ENCODE results near the gene CAMTA1.
A peak's percentile ranks its signal among the peaks of the same experiment; 100 is the strongest.

Gene CAMTA1

DNA sequence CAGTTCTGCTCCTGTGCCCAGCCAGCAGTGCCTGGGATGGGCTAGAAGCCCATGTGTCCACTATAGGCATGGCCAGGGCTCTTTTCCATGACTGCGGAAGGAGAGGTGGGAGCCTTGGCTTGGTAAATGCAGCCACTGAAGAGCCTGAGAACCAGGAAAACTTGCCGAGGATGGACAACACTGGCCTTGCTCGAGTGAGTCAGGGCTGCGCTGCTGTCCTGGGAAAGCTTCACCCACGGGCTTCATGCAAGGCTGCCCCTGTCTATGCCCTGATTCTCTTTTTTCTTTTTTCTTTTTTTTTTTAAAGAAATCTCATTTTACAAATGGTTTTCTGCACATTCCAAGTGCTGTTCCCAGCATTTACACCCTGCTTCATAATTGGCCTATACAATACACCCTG lies 156.5 kb downstream of the CAMTA1 start:
- DNase-seq: no peak

DNA sequence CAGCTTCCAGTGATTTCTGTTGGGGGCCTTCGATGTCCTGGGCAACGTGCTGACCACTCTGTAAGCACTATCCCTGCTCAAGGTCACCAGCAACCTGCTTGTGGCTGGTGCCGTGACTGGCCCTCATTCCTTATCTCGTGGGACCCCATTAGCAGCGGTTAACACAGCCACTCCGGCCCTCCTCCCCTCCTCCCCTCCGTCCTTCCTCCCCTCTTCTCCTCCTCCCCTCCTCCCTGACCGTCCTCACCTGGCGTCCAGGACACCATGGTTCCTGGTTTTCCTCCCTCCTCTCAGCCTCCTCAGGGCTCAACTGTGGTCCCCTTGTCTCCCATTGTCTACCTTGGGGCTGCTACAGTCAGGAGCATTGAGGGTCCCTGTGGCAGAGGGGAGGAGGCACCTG lies 157.7 kb downstream of the CAMTA1 start:
- no peak for DNase-seq

DNA sequence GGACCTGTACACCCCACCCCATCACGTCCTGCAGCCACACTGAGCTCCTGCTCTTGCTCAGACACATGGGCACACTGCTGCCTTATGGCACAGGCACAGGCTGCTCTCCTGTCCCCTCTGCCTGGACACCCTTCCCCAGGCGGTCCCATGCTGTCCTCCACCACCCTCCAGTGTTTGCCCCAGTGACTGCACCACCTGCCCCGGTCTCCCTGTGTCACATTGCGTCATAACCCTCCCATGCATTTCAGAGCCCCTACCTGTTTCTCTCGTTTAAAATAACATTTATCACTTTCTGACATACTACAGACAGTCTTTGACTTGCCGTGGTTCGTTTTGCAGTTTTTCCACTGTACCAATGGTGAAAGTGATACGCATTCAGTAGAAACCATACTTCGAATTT lies 159.2 kb downstream of the CAMTA1 start:
- DNase-seq: no peak

DNA sequence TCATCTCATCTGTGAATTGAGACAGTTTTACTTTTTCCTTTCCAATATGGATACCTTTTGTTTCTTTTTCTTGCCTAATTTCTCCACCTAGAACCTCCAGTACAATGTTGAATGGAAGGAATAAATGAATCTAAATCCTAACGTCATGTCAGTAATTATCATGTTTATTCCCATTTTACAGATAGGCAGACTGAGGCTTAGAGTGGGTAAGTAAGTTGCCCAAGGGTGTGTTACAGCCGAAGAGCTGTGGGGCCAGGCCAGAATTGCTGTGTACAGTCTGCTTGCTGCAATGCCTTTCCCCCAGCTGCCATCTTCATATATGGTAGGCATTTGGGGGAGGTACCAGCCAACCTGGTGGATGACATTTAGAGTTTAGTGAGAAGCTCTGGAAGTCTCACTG lies 162.7 kb downstream of the CAMTA1 start:
- DNase-seq: no peak

DNA sequence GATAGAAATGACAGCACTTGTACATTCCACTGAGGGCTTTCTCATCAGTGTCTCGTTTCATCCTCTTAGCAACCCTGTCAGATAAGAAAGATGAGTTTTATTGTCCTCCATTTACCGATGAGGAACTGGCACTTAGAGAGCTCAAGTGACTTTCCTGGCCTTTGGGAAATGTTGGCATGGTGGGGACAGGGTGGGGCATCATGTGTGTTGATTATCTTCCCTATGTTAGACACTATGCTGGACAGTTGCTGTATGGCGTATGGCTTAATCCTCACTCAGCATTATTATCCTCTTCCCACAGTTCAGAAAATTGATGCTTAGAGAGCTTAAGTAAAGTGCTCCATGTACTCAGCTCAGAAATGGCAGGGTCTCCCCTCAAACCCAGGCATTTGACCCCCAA lies 163.2 kb downstream of the CAMTA1 start:
- no peak for DNase-seq

DNA sequence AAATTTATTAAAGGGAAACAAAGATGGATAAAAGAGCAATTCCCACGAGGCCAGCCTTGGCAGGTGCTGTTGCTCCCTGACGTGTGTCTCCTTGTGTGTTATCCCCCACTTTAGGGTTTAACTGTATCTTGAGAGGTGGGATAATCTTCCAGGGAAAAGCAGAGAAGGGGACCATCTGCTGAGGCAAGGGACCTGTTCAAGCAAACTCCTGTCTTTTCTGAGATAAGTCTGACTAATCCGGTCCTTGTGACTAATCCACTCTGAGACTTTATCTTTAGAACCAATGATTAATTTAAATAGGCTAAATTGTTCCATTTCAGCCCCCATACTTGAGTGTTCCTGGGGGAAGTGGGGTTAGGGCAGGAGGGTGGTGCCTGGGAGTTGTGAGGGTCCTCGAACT lies 163.6 kb downstream of the CAMTA1 start:
- DNase-seq: no peak

DNA sequence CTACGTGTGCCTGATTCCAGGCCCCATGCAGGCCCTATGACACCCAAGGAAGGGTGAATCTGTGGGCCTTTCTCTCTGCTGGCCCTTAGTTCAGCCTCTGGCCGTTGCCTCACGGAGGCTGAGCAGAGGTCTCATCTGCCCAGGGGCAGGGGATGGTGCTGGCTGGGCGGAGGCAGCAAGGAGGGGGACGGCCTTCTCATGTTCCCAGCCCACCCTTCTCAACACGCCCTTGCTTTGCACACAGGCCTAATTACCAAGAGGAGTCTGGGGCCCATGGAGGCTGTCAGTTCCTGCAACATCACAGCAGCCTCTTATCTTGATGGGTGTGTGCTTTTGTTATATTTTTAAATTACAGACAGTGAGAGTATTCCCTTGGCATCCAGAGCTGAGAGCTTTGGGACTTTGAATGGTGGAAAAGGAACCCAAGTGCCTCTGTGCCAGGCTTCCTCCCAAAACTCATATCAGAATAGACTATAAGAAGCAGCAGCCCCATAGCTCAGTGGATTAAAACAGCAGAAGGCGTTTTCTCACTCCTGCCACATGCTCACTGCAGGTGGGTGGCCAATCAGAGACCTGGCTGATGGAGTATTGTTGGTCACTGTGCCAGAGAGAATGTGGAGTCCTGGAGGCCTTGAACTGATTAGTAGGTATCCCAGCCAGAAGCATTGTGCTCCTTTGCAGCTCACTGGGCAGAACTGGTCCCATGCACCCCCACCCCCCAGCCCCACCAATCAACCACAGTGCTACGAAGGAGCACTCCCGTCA lies 164.9 kb downstream of the CAMTA1 start:
- DNase-seq: no peak

DNA sequence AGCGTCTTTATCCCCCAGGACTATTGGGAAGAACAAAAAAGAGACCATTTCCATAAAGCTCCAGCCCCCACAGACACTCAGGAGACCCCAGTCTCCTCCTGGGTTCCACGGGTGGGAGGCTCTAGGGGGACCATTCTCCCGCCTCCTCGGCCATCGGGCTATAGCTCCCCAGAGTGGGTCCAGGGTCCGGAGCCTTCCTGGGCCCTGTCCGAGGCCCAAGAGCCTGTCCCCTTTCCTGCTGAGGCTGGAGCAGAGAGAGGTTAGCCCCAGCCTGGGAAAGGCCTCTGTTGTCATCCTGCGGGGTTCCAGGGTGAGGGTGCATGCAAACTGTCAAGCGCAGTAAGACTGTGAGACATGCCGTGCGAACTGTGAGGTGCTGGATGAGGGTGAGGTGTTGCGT lies 166.3 kb downstream of the CAMTA1 start:
- no peak for DNase-seq

DNA sequence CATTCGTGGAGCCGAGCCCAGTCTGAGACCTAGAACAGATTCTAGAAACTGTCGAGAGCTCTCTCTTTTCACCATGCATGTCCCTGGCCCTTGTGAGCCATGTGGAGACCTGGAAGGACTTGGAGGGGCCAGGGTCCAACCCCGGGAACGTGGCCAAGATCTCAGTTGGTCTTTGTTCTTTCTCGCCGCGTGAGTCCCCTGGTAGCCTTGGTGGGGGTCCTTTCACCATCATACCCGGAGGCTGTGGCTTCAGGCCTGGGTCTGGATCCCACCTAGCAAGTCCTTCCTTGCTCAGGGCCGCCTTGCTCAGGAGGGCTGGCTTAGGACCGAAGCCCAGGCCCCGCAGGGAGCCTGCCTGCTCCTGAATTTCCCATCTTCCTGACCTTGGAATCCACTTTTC lies 168.0 kb downstream of the CAMTA1 start:
- no peak for DNase-seq

DNA sequence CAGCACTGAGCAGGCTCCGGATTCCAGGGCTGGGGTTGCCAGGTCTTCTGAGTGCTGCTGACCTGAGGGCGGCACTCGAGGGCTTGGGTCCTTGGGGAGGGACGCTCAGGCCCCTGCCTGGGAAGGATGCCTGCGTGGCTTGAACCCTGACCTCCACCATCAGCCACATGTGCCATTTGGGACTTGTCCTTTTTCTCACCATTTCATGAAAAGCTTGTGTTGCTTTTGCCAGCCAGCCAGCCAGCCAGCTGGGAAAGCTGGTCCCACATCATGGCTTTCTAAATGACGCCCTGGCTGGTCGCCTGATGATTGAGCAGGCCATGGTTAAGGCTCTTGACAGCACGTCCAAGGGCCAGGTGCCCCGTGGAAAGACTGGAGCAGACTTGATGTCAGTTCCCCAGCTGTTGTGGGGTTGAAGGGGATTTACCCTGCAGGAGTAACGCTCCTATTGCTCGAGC lies 168.7 kb downstream of the CAMTA1 start:
- no peak for DNase-seq

DNA sequence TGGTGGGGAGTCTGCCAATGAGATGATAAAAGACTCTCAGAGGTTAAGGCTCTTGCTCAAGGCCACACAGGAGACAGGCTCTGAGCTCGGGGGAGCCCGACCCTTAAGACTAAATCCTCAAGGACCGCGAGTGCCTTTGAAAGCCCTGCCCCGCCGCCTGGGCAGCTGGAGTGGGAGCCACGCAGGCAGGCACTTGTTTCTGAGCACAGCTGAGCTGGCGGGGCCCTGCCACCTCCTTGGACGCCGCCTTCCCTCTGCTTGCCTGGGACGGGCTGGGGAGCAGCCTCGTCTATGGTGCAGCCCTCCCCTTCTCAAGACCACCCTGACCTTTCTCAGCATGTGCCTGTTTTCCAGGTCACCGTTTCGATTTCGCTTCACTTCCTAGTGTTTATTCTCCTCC lies 169.3 kb downstream of the CAMTA1 start:
- no peak for DNase-seq

DNA sequence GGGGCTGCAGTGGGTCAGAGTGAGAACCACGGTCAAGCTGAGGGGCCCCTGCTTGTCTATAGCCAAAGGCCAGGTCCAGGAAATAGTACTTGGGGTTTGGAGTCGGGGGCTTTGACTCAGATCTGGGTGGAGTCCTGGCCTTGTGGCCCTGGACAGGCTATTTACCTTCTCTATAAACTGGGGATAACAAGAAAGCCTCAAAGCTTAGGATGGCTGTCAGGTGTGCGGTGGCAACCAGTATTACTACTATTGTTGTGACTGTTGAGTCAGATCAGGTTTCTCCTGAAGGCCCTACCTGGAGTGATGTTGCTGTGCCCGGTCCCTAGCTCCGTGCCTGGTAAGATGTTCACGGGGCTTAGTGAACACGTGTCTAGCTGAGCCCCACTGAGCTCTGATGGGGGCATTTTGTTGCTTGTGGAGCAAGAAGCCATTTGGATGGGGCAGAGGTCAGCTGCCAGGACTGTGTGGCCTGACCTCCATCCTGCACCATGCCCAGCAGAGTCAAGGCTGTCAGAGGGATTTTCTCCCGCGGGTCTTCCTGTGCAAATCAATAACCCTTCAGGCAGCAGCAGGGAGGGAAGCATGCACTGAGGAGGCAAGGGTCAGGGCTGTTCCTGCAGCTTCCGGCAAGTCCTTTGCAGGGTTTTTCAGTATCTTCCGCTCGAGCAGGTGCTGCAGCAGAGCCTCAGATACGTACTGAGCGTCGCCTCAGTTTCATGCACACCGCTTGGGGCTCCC lies 170.3 kb downstream of the CAMTA1 start:
- no peak for DNase-seq

DNA sequence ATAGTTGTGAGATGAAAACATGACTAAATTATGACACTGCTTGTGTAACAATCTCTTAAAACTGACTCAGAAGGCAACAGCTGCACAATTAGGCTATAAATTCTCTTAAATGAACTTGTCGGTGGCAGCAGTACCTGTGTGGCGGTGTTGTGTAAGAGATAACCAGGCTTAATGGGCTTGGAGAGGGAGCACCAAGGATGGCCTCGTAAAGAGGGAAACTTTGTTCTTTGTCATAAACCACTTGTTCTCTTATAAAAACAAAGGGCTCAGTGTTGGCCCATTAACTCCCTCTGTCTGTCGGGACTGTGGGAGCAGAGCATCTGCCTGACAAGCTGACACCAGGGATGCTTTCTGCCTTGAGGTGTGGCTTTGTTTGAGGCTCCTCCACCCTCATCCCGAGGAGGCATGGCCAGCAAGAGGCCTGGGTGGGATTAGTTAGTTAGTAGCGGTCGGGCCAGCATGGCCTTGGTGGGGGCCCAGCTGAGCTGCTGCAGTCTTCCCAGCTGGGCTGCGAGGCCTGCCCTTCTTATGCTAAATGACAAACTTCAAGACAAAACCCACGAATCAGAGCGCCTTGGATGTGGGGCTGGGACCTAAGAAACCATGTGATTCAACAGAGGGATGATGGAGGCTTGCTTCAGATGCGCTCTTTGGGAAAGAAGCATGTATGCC lies 171.4 kb downstream of the CAMTA1 start:
- DNase-seq: no peak

DNA sequence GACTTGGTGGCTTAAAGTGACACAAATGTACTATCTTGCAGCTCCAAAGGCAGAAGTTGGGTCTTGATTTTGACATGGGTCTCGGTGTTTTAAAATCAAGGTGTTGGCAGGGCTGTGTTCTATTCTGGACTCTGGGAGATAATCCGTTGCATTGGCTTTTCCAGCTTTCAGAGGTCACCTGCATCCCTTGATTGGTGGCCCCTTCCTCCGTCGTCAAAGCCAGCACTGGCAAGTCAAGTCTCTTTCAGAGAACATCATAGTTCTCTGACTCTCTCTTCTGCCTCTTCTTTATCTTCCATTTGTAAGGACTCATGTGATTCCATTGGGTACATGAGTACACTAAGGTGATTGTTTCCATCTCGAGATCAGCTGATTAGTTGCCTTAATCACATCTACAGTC lies 172.1 kb downstream of the CAMTA1 start:
- DNase-seq: no peak

DNA sequence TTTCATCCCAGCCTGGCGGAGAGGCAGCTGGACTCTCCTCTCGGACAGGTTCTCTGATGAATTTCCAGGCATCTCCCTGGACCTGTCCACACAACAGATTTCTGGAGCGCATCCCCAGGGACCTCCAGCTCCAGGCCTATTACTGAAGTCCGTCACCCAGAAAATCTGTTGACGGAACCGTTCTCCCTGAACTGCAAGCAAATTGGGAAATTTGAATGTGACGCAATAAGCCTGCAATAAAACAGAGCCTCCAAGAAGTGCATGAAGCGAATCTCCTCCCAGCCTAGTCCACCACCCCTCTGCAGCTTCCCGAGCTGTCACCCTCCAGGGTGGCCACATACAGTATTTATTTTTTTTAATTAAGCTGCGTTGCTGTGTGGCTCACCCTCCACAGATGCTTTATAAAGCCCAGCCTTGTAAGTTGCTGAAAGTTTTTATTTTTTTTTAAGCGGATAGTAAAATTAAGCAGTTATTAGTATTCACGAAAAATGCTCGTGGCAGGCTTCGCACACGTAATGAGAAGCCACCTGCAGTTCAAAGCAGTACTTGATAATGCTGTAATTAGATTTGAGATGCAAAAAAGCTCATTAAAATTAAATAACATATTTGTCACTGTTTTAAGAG lies 173.3 kb downstream of the CAMTA1 start:
- no peak for DNase-seq

DNA sequence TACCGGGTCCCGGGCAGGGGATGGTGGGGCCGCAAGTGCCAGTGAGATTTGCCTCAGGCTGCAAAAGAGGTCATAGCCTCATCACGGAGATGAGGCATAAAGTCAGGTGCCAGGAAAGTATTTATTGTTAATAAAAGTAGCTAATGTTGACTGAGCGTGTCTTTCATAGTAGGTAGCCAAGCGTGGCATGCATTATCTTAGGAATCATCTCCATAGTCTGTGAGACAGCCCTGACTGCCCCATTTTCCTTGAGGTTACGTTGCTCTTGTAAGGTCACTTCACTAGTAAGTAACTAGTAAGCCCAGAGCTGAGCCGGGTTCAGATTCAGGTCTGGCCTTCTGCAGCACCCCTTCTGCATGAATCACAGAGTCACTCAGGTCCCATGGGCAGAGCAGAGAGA lies 174.2 kb downstream of the CAMTA1 start:
- DNase-seq: no peak

DNA sequence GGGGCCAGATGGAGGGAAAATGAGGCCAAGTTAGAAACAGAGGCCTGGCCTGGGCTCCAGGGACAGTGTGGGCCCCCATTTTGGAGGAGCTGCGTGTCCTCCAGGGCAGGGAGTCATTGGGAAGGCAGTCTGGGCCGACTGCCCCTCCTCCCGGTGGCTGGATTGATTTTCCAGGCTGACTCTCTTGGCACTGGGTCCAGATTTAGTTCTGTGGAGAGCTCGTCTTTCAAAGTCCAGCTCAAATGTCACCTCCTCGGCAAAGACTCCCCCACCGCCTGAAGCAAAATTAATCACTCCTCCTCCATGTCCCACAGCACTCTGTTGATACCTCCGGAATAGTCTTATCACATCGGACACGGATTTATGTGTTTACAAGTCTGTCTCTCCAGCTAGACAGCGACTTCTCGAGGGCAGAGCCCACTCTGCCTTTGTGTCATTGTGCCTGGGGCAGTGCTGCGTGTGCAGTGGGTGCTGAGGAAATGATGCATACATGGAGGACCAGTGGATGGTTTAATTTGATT lies 175.1 kb downstream of the CAMTA1 start:
- no peak for DNase-seq

DNA sequence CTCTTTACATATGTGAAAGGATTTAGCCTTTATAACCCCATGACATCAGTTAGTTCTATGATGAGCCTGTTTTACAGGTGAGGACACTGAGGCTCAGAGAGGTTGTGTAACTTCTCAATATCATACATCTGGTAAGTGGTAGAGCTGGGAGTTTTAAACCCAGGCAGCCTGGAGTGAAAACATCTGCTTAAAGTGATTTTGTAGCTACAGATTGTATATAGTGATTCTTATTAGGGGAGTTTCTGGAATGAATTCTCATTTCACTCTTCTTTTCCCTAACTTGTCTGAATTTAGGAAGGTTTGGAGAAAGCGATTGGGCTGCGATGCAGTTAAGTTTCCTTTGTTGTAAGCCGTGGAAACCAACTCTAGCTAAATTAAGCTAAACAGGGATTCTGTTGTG lies 175.6 kb downstream of the CAMTA1 start:
- no peak for DNase-seq

DNA sequence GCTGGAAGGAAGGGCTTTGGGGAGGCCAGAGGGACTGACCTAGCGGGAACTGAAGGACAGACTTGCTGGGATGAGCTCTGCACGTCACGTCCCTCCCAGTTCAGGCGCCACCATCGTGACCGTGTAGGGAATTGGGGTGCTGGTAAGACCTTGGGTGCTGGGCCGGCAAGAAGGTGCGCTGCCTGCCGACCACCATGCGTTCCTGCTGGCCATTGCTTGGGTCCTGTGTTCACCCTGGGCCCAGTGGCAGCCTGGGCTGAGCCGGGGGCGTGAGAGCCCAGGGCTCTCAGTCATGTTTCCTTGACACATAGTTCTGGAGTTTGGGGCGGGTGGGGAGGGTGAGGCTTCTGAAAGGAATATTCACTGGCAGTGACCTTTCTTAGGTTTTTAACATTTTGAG lies 176.0 kb downstream of the CAMTA1 start:
- DNase-seq: no peak

DNA sequence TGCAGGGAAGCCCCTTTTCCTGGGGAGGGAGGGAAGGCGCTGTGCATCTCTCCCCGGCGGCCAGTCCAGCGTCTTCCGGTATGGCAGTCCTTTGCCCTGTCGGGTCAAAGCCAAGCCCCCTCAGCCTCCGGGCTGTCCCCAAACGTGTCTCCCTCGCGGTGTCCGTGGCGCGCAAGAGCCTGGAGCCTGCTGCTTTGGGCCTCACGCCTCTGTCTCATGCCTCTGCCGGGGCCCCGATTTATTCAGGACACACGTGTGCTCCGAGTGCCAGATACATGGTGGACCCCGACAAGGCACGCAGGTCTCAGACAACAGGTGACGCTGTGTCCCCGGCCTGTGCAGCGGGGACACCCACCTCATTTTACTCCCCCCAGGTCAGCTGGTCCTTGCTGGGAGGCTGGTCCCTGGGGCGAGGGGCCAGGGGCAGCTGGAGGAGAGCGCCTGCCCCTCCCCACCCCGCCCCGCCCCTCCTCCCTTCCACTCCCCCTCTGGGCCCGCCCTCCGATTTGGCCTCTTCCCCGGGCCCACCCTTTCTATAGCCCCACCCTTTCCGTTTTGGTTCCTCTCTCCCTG lies 176.7 kb downstream of the CAMTA1 start:
- DNase-seq: no peak

DNA sequence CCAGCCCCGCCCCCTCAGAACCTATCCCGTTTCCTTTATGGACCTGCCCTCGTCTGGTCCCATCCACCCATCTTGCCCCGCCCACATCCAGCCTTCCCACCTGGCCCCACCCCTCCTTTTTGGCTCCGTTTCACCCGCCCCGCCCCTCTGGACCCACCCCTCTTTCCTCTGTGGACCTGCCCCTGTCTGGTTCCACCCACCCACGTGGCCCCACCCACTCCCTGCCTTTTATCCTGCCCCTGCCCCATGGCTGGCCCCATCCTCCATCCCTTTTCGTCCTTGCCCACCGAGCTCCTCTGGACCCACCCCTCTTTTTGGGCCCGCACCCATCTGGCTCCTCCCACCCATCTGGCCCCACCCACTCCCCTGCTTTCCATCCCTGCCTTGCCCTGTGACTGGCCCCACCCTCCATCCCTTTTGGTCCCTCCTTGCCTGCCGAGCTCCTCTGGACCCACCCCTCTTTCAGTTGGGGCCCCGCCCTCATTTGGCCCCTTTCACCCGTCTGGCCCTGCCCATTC lies 177.3 kb downstream of the CAMTA1 start:
- DNase-seq: peak; percentile 84
